Breast epithelium (tissue), 3 donors: Measurements from ENCODE around the gene ITGB4.

Experiments
- POLR2A ChIP-seq: fragments of 450-650 bp; IDR thresholded peaks from one replicate; pipeline ENCODE4 v1.6.1; 2016; ENCODE audit warnings: antibody characterized with exemption, mild to moderate bottlenecking, moderate library complexity
- POLR2AphosphoS5 ChIP-seq, 3 donors: sonication (generic); formaldehyde crosslinking; IDR thresholded peaks; one replicate each; pipeline ENCODE4 v1.6.1; 2017; ENCODE audit warnings: antibody characterized with exemption in 3 of 3
- TF ChIP-seq, protein P1 (sequence below), 3 donors: fragments of 450-650 bp; IDR thresholded peaks; one replicate each; pipeline ENCODE4 v1.5.1; 2016 to 2017; ENCODE audit warnings: antibody characterized with exemption in 3 of 3, mild to moderate bottlenecking in 3 of 3, moderate library complexity in 3 of 3

- TF ChIP-seq, protein P1, sequence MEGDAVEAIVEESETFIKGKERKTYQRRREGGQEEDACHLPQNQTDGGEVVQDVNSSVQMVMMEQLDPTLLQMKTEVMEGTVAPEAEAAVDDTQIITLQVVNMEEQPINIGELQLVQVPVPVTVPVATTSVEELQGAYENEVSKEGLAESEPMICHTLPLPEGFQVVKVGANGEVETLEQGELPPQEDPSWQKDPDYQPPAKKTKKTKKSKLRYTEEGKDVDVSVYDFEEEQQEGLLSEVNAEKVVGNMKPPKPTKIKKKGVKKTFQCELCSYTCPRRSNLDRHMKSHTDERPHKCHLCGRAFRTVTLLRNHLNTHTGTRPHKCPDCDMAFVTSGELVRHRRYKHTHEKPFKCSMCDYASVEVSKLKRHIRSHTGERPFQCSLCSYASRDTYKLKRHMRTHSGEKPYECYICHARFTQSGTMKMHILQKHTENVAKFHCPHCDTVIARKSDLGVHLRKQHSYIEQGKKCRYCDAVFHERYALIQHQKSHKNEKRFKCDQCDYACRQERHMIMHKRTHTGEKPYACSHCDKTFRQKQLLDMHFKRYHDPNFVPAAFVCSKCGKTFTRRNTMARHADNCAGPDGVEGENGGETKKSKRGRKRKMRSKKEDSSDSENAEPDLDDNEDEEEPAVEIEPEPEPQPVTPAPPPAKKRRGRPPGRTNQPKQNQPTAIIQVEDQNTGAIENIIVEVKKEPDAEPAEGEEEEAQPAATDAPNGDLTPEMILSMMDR (IDR thresholded peaks at IDR 0.05) = no peak
- no peak for TF ChIP-seq POLR2AphosphoS5 (IDR thresholded peaks at IDR 0.05)
- no peak for TF ChIP-seq POLR2A
Measured at GRCh38 chr17:75737133-75737962, 16.1 kb downstream of the ITGB4 start.
